ENCODE data around the gene PITPNM1. TPM values are rescaled to one million over a fixed set of nuclear protein-coding genes. Genes with fewer than 3 reads are reported as not detected.

PITPNM1 gene
- total RNA-seq, 1 donor from 2014 or later = 17.1 TPM

Small RNAs within 50 kb of the gene (small RNA-seq; reads per million reads assigned to genes)
- not detected for gene MIR6752 (ENCODE audit: low replicate concordance)

Other genes with a start within 250 kb of the PITPNM1 start
- gene GRK2, start 238.9 kb downstream of the PITPNM1 start, total RNA-seq = 47.8 TPM
- gene ANKRD13D, start 216.1 kb downstream of the PITPNM1 start, total RNA-seq = 36.9 TPM
- gene SSH3, start 201.8 kb downstream of the PITPNM1 start, total RNA-seq = 35.6 TPM
- 20.1 TPM for gene POLD4, start 151.8 kb downstream of the PITPNM1 start, total RNA-seq
- 5.3 TPM for gene CLCF1, start 131.8 kb downstream of the PITPNM1 start, total RNA-seq
- gene RAD9A, start 113.4 kb downstream of the PITPNM1 start, total RNA-seq = 13.3 TPM
- gene PPP1CA, start 103.5 kb downstream of the PITPNM1 start, total RNA-seq = 121 TPM
- 1.0 TPM for gene TBC1D10C, start 101.3 kb downstream of the PITPNM1 start, total RNA-seq
- gene CARNS1, start 89.7 kb downstream of the PITPNM1 start, total RNA-seq = 39.0 TPM
- 65.2 TPM for gene RPS6KB2, start 76.9 kb downstream of the PITPNM1 start, total RNA-seq
- gene PTPRCAP, start 67.7 kb downstream of the PITPNM1 start, total RNA-seq = 1.2 TPM
- 45.0 TPM for gene CORO1B, start 61.9 kb downstream of the PITPNM1 start, total RNA-seq
- not detected for gene GPR152, start 52.6 kb downstream of the PITPNM1 start, total RNA-seq
- gene CABP4, start 50.0 kb downstream of the PITPNM1 start, total RNA-seq = 1.1 TPM
- gene TMEM134, start 36.1 kb downstream of the PITPNM1 start, total RNA-seq = 83.5 TPM
- 42.2 TPM for gene AIP, start 22.3 kb downstream of the PITPNM1 start, total RNA-seq
- gene CDK2AP2, start 2.8 kb upstream of the PITPNM1 start, total RNA-seq = 10.3 TPM
- not detected for gene CABP2, start 18.1 kb upstream of the PITPNM1 start, total RNA-seq
- 431 TPM for gene GSTP1, start 78.4 kb upstream of the PITPNM1 start, total RNA-seq
- gene NDUFV1, start 101.6 kb upstream of the PITPNM1 start, total RNA-seq = 273 TPM
- 4.9 TPM for gene NUDT8, start 124.6 kb upstream of the PITPNM1 start, total RNA-seq
- gene TBX10, start 134.4 kb upstream of the PITPNM1 start, total RNA-seq = not detected
- gene ACY3, start 145.4 kb upstream of the PITPNM1 start, total RNA-seq = not detected
- 3.3 TPM for gene ALDH3B2, start 169.3 kb upstream of the PITPNM1 start, total RNA-seq